Fibroblast of lung (primary cell): ENCODE data around the gene MYRIP. TPM values are rescaled to one million over a fixed set of nuclear protein-coding genes. Genes with fewer than 3 reads are reported as not detected.

Experiments
- DNase-seq, 2 donors: peaks; one replicate each; pipeline versions ENCODE4 v3.0.0 to v3.0.0-alpha.2; 2010; ENCODE audit warnings: low read depth in 2 of 2
- H2AFZ ChIP-seq: 2 replicates; pipeline ENCODE4 v1.5.1; 2012; ENCODE audit warnings: low read length, control low read depth, inconsistent platforms
- H3K27ac ChIP-seq: 2 replicates; pipeline ENCODE4 v1.5.1; 2011; ENCODE audit warnings: low read length, control low read depth; ENCODE audit not compliant: insufficient read depth
- H3K27me3 ChIP-seq: 2 replicates; pipeline ENCODE4 v1.5.1; 2011; ENCODE audit warnings: mild to moderate bottlenecking, low read length; ENCODE audit not compliant: control insufficient read depth, insufficient read depth
- H3K36me3 ChIP-seq: 2 replicates; pipeline ENCODE4 v1.5.1; 2011; ENCODE audit warnings: low read length; ENCODE audit not compliant: control insufficient read depth, insufficient read depth
- H3K4me1 ChIP-seq: 2 replicates; pipeline ENCODE4 v1.5.1; 2011; ENCODE audit warnings: low read length; ENCODE audit not compliant: control insufficient read depth, insufficient read depth; ENCODE audit errors: extremely low read depth
- H3K4me2 ChIP-seq: 2 replicates; pipeline ENCODE4 v1.5.1; 2011; ENCODE audit warnings: low read length, control low read depth; ENCODE audit not compliant: insufficient read depth; ENCODE audit errors: extremely low read depth
- H3K4me3 ChIP-seq, 4 experiments: fragments of 200-600 bp in 1 of 4; sonication (generic) in 1 of 4; replicated peaks in 1 of 4; 2 replicates each; pipeline ENCODE4 v1.5.1; 2011 to 2016; ENCODE audit warnings: low read length in 4 of 4, low read depth in 3 of 4, mild to moderate bottlenecking in 3 of 4, control low read depth in 2 of 4, inconsistent platforms in 1 of 4, mixed read lengths in 1 of 4; ENCODE audit not compliant: insufficient read depth in 1 of 4; ENCODE audit errors: control extremely low read depth in 1 of 4
- H3K79me2 ChIP-seq: 2 replicates; pipeline ENCODE4 v1.5.1; 2012; ENCODE audit warnings: mild to moderate bottlenecking, low read length, inconsistent platforms; ENCODE audit not compliant: control insufficient read depth, insufficient read depth
- H3K9ac ChIP-seq: 2 replicates; pipeline ENCODE4 v1.5.1; 2011; ENCODE audit warnings: mild to moderate bottlenecking, low read length, control low read depth; ENCODE audit not compliant: insufficient read depth
- H3K9me3 ChIP-seq: 2 replicates; pipeline ENCODE4 v1.5.1; 2012; ENCODE audit warnings: low read depth, low read length; ENCODE audit not compliant: control insufficient read depth, insufficient read depth
- H4K20me1 ChIP-seq: 2 replicates; pipeline ENCODE4 v1.5.1; 2011; ENCODE audit warnings: low read length; ENCODE audit not compliant: control insufficient read depth, insufficient read depth; ENCODE audit errors: extremely low read depth
- CTCF ChIP-seq, 2 donors: IDR thresholded peaks in 1 of 2; conservative IDR thresholded peaks in 1 of 2; 1 replicate in 1 of 2; 2 replicates in 1 of 2; pipeline ENCODE4 v1.5.1; 2011 to 2012; ENCODE audit warnings: low read length in 2 of 2, control low read depth in 1 of 2, inconsistent platforms in 1 of 2, low read depth in 1 of 2, mild to moderate bottlenecking in 1 of 2
- EZH2 ChIP-seq: IDR thresholded peaks from 2 replicates; pipeline ENCODE4 v1.5.1; 2012; ENCODE audit warnings: low read length, control low read depth, mild to moderate bottlenecking; ENCODE audit errors: missing control alignments
- polyA plus RNA-seq, 2 donors: library from polyadenylated mRNA; depleted of rRNA in 1 of 2; stranded (reverse) in 1 of 2; unstranded in 1 of 2; fragments of >200 nt; gene quantifications; 2 replicates each; pipeline ENCODE4 v1.2.1, GENCODE V29; 2011 to 2012; ENCODE audit warnings: missing spikeins in 1 of 2
- total RNA-seq: library from RNA; depleted of rRNA; stranded (reverse); fragments of >200 nt; gene quantifications from 2 replicates; pipeline ENCODE4 v1.2.1, GENCODE V29; 2014

The MYRIP gene
- total and polyA plus RNA-seq, 2 donors (not counting 1 experiment from before 2014, with no cell fraction given): 0.02 TPM; not detected in 1

GRCh38 chr3:40102182-40102581 lies 292.8 kb downstream of the MYRIP start:
- Histone ChIP-seq H3K4me3 (no peak overlapping the region), H3K4me2 (no peak overlapping the region), H2AFZ (no peak overlapping the region), H3K36me3 (no peaks in the 10 kb centered on the region), H3K9me3 (no peaks in the 10 kb centered on the region), H3K4me1 (no peaks in the 10 kb centered on the region), H3K9ac (no peak overlapping the region), H4K20me1 (no peaks in the 10 kb centered on the region), H3K27ac (no peak overlapping the region), H3K27me3 (no peaks in the 10 kb centered on the region), H3K79me2 (no peaks in the 10 kb centered on the region)
- DNase-seq: no peak
- no peak for TF ChIP-seq EZH2
- no peak for TF ChIP-seq CTCF (conservative IDR thresholded peaks at IDR 0.05 in 1 of 2, IDR thresholded peaks at IDR 0.05 in 1 of 2; ENCODE audit: low read depth in 1 of 2, low read length in 2 of 2)

- Histone ChIP-seq H3K36me3 (no peaks in the 10 kb centered on the region), H3K4me3 (no peak overlapping the region), H3K79me2 (no peaks in the 10 kb centered on the region), H3K27ac (no peak overlapping the region), H3K9me3 (no peaks in the 10 kb centered on the region), H3K27me3 (no peaks in the 10 kb centered on the region), H2AFZ (no peak overlapping the region), H3K4me2 (no peak overlapping the region), H3K9ac (no peak overlapping the region), H3K4me1 (no peaks in the 10 kb centered on the region), H4K20me1 (no peaks in the 10 kb centered on the region)
- no peak for DNase-seq
- TF ChIP-seq CTCF (conservative IDR thresholded peaks at IDR 0.05 in 1 of 2, IDR thresholded peaks at IDR 0.05 in 1 of 2; ENCODE audit: low read depth in 1 of 2, low read length in 2 of 2) (no peak), EZH2 (no peak)
These were observed 294.4 kb downstream of the MYRIP start for GRCh38 chr3:40103829-40104228.

DNA sequence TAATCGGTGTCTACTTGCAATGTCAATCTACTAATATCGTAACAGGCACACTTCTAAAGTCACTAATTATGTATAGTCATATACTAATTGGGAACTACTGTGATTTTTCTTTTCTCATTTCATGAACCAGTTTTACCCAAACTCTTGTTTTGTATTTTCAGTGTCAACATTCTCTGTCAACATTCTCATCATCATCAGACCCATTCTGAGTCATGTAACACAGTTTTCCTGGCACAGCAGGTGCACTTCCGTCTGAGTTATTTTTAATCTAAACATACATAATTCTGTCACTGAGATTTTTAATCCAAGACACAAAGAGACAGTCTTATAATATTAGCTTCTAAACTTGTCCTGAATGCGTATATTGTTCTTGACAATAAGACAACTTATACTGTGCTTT lies 295.0 kb downstream of the MYRIP start:
- no peak overlapping the region for H3K27ac ChIP-seq
- no peaks in the 10 kb centered on the region for H4K20me1 ChIP-seq
- no peak overlapping the region for H3K4me2 ChIP-seq
- H3K4me1 ChIP-seq: no peaks in the 10 kb centered on the region
- TF ChIP-seq CTCF (conservative IDR thresholded peaks at IDR 0.05 in 1 of 2, IDR thresholded peaks at IDR 0.05 in 1 of 2; ENCODE audit: low read depth in 1 of 2, low read length in 2 of 2) (no peak), EZH2 (no peak)
- H3K79me2 ChIP-seq: no peaks in the 10 kb centered on the region
- H3K27me3 ChIP-seq: no peaks in the 10 kb centered on the region
- DNase-seq: no peak
- H3K9ac ChIP-seq: no peak overlapping the region
- no peaks in the 10 kb centered on the region for H3K9me3 ChIP-seq
- H2AFZ ChIP-seq: no peak overlapping the region
- H3K36me3 ChIP-seq: no peaks in the 10 kb centered on the region
- no peak overlapping the region for H3K4me3 ChIP-seq
